NCI-H1105 (cell line): ENCODE data around the gene SORBS1.

Experiments
- DNase-seq: peaks from one replicate; lab custom pipeline; 2025; lab: John Stamatoyannopoulos, UW

SORBS1 gene

DNA sequence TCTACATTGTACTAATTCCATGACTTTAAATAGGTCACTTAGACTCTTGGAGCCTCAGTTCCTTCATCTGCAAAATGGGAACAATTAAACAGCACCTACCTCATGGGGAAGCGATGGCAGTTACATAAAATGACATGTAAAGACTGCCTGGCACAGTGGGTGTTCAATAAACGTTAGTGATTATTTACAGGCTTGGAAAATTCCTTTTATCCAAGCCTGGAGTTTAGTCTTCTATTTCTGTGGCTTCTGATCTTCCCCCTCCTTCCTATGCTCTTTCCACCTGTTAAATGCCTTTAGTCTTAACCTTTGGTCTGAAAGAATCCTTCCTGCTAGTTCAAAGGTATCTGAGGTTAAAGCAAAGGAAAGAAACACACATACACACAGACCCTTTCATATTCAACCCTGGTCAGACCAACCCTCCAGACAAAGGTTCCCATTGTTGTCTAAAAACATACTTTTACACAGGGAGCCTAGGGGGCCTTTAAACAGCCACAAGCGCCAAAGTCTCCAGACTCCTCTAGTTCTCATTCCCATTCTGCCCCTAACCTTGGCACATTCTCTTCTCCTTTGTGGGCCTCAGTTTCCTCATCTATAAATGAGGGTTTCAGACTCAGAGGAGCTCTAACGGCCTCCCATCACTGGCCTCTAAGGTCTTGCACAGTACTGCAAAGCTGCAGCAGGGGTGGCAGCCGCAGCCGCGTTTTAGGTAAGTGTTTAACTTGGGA, 21.4 kb downstream of the SORBS1 start:
- DNase-seq = no peak

DNA sequence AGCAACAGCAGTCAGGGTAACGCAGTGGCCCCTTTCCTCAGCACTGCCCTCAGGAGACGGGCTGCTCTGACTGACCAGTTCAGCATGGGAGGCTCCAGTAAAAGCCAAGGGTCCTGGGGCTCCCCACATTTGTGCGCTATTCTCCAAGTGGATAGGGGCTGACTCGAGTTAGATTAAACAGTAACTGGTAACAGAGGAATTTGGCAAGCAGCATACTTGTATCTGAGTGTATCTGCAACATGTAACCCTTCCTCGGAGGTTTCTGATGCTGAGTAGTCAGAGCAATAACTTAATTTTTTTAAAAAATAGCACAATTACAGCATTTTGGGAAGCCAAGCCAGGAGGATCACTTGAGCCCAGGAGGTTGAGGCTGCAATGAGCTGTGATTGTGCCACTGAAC, 22.8 kb downstream of the SORBS1 start:
- DNase-seq = no peak

DNA sequence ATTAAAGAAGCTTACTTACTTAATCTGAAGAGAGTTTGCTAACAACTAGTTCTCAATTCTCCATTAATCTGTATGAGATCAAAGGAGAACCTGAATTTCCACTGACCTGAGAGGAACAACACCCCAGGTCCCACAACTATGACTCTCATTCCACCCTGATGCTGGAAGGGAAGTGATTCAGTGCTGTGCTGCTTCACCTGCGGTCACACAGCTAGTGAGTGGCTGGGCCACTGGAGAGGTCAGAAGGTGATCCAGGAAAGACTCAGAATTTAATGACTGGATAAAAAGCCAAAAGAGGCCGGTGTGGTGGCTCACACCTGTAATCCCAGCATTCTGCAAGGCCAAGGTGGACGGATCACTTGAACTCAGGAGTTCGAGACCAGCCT, 23.6 kb downstream of the SORBS1 start:
- no peak for DNase-seq

DNA sequence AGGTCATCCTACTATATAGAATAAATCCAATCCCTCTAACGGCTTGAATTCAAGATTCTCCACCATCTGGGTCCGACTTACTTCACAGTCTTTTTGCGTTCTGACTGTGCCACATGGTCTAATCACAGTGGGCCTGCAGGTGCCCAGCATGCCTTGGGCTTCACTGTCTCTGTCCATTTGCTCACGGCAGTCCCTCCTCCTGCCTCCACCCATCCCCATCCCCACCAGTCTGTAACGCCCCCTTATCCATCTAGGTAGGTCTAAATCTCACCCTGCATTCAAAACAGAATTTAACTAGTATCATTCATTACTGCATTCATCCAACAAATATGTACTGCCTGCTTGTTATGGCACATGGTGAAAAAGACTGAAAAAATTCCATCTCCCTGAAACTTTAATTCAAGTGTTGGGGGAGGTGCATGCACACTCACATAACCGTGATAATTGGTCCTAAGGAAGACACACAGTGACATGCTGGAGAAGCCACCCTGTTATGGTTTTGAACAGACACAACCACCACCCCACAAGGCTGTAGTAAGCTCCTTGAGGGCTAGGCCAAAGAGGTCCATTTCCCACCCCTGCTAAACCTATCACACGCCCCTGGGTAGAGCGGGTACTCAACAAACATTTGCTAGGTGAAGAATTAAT, 24.2 kb downstream of the SORBS1 start:
- no peak for DNase-seq

DNA sequence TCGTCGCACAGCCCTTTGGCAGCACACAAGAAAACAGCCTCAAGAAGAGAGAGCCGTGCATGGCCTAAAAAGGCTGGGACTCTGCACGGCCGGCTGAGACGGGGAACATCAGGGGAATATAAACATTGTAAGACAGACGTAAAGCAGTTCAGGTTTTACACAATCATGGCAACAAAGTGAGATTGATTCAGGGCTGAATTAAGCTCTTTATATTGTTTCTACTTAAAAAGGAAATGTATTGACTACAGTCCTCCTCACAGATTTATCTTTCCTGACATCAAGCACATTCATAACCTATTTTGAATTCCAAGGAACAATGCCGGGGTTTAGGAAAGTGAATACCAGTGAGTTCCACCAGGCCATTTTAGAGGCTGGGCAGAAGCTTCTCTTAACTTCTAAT, 25.2 kb downstream of the SORBS1 start:
- DNase-seq = no peak

DNA sequence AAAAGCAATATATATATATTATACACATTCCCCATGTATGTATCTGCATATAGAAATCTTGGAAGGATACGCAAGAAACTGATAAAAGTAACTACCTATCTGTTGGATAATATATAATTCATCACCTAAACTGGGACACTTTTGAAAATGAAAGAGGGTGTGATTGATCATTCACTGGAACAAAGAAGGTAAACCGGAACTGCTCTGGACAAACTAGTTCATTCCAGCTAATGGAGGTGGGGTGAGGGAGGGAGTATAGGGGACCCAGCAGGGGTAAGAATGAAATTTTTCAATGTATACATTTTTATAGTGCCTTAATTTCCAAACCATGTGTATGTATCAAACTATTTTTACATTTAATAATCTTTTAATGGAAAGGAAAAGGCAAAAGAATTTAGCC, 25.6 kb downstream of the SORBS1 start:
- DNase-seq = no peak

DNA sequence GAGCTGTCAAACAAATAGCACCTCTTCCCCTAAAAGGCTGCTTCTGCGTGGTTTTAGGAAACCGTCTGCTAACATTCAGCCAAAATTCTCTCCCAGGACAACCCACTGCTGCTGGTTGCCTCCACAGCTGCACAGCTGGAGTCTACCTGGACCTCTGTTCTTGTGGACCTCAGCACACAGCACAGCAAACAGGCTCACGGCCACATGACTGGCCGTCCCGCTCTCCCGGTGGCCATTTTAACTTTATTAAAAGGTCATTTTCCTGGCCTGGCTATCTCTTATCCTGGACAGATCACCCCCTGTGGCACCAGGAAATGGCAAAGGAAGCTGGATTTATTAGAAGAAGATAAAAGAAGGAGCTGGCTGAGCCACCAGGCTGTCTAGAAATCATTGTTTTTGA, 27.6 kb downstream of the SORBS1 start:
- DNase-seq = no peak

DNA sequence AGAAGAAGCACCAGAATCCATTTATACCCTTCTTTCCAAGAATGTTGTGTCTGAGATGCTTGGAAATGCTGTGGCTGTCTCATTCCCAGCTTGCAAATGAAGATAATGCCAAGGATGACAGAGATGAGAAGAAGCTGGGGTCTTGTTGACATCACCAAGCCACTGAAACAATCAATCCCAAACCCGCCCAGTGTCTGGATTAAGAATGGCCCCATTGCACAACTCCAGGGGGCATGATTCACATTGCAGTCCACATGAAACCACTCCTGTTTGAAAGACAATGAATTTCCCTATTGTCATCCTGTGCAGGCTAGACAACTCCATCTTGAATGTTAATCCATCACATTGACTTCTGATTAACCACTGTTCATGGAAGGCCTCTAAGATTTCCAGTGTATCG, 28.6 kb downstream of the SORBS1 start:
- no peak for DNase-seq

DNA sequence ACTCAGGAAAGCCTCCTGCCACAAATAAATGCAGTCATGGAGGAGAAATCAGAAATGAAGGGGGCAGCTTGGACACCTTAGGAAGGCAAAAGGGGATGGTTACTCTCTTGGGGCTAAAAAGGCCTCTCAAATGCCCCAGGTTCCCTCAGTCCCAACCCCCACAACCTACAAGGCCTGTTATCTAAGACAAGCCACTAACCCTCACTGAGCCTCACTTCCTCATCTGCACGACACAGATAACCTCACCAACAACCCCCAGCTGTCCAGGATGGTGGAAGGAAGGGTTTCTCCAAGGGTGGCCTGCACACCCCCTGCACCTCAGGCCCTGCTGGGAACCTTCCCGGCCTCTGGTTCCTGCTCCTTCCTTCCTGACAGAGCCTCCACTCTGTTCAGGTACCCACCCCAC, 29.2 kb downstream of the SORBS1 start:
- no peak for DNase-seq

DNA sequence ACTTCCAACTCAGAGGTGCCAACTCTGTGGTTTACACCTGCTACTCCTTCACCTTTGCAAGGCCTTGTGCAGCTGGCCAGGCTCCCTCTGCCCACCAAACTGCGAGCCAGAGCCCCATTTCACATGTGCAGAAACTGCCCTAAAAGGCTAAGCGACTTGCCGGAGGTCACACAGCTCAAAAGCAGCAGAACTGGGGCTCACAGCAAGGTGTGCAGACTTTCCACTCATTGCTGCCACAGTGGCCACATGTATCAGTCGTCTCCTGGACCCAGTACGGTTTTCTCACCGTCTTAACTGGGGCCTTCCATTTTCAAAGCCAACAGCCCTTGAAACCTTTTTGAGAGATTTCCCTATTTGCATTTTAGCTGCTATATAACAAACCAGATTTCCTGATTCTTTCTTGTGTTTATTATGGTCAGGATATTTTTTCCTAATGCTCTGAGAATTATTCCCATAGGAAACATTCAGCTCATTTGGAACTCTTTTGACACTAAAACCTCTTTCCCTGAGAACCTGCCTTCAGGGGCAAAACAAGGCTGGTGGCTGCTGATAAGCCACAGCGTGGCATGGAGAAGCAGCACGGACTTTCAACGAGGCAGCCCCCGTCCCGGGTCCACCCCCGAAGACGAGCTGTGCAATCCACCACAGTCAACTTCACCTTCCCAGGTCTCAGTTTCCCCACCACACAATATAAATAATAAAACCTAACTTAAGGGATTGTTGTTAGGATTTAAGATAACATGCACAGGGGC, 29.9 kb downstream of the SORBS1 start:
- DNase-seq = no peak

DNA sequence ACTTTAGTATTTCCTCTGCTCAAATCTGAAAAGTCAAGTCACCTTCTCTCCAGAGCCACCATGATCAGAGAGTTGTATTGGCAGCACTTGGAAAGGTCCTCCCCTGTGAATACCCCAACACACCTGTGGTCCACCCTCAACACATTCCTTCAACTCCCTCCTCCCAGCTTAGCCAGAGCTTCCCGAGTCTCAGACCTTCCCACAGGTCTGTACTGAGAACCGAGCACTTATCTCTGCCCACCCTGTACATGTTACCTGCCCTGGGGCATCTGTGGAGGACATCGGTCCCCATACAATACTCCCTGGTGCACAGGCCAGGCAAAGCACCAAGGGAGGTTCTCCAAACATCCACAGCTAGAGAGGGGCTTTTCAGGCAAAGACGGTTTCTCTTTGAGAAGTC, 30.6 kb downstream of the SORBS1 start:
- DNase-seq = no peak

DNA sequence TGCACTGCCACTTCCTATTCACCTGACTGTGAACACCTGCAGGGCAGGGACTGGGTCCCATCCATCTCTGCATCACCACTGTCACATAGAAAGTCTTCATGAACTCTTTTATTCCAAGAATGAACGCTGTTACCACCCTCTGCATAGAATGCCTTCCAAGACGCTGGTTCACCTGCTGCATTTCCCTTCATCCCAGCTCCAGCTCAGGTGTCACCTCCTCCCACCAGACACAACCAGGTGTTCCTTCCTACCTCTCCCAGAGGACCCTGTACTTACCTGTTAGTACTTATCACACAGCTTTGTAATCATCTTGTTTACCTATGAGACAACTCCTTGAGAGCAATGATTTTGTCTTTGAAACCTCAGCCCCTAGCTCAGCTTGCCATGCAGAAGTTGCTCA, 31.1 kb downstream of the SORBS1 start:
- DNase-seq = no peak

DNA sequence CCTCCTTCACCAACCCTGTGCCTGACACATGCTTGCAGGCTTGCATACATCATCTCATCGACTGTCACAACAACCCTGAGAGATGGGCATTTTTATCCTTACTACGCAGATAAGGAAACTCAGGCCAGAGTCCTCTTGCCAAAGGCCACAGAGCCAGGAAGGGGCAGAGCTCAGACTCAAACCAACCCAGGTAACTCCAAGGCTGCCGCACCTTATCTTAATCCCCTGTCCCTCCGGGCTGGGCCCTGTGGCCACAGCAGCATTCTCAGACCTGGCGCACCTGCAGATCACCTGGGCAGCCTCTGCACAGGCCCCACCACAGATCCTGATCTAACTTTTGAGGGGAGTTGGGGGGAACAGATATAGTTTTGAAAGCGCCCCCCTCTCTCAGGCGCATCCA, 35.1 kb downstream of the SORBS1 start:
- no peak for DNase-seq

DNA sequence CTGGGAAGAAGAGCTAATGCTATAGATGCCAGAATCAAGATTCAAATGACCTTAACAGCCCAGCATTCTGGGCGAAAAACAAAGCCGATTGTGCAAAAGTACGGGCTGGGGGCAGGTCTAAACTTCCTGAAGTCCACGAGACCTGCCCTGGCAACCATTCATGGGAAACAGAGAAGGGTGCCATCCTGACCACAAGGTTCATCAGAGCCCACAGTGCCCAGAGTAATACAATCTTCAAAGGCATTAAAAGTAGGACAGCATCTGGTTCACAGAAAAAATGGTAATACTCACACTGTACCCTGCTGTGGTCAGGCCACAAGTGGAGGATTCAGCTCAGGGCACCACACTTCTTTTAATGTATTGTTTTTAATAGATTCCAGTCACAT, 36.1 kb downstream of the SORBS1 start:
- no peak for DNase-seq

DNA sequence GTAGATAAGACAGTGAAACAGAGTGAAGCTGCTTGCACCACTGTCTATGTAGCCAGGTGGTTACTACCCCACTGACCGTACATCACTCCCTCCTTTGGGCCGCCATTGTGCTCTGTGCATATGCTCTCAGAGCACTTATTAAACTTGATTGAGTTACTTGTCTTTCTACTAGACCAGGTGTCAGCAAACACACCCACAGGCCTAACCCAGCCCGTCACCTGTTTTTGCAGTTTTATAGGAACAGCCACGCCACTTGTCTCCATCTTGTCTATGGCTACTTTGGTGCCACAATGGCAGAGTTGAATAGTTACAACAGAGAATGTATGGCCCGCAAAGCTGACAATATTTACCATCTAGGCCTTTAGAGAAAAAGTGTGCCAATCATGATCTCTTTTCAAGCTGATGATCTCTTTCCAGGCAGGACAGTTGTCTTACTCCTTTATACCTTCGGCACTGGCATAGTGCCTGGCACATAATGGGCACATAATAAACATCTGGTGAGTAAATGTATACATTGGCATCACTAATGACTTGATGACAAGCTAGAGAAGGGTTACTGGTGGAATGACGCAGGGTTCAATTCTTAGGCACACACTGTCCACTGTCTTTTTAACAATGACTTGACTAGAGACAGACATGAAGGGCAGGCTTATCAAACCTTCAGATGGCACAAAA, 36.7 kb downstream of the SORBS1 start:
- no peak for DNase-seq

DNA sequence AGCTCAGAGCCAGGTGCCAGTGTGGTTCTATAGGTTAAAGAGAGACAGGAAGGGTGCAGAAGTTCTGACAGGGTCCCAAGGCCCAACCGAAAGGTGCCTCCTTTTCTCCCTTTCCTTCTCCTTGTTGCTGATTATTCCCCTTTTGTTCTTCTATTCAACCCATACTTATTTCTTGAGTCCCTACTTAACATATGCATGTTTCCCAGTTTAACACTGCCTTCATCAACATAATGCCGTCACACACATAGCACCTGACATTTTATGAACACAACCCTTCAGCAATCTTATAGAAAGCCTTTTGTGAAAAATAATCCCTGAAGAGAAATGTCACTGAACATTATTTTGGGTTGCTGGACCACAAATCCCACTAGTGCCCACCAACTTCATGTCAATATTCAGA, 39.1 kb downstream of the SORBS1 start:
- DNase-seq = no peak

DNA sequence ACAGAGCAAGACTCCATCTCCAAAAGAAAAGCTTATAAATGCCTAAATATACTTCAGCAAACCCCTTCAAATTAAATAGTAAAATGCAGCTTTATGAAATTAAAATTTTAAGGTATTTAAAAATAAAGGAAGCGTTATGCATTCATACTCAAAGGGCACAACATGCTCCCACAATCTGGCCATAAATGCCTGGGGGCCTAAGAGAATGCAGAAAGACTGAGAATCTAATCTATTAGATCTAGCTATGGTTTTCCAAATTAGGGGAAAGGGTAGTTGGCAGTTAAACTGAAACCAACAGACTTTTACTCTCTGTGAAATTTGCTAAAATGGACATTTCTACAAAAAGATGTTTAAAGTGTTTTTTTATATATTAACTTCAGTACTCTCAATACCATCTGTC, 40.6 kb downstream of the SORBS1 start:
- DNase-seq = no peak

DNA sequence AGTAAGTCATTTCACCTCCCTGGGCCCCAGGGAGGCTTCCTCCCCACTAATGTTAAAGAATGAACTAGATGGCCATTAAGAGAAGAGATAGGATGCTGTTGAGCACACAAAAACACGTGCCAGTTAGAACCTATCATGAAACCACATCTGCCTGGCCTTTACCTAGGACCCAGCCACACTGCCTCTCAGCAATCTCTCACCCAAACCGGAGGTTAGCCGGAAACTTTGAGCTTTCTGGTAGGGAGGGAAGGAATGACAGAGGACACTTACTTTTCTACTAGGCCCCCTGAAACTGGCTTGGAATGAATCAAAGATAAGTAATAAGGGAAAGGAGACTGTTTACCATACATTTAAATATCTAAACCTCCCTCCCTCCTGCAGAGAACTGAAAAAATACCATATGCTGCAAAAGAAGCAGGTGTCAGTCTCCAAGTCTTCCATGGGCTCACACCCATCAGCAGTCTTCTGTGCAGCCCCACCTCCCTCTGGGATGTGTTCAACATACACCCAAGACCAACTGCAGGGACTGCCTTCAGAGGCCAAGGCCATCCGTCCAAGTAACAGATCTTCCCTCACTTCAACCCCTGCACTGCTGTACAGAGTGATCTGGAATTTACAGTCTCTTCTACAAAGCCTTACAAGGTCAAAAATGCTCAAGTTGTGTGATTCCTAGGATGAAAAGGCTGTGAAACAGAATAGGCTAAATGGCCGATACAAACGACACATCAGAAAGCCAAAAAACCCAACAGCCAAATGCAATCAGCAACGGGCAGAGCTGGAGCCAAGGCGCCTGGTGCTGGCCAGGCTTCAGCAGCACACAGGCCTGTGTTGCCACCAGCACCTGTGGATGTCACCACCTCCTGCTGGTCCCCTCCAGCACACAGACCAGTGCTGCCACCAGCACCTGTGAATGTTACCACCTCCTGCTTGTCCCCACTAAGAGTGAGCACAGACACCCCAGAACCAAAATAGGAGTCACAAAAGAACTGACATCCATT, 42.4 kb downstream of the SORBS1 start:
- no peak for DNase-seq

DNA sequence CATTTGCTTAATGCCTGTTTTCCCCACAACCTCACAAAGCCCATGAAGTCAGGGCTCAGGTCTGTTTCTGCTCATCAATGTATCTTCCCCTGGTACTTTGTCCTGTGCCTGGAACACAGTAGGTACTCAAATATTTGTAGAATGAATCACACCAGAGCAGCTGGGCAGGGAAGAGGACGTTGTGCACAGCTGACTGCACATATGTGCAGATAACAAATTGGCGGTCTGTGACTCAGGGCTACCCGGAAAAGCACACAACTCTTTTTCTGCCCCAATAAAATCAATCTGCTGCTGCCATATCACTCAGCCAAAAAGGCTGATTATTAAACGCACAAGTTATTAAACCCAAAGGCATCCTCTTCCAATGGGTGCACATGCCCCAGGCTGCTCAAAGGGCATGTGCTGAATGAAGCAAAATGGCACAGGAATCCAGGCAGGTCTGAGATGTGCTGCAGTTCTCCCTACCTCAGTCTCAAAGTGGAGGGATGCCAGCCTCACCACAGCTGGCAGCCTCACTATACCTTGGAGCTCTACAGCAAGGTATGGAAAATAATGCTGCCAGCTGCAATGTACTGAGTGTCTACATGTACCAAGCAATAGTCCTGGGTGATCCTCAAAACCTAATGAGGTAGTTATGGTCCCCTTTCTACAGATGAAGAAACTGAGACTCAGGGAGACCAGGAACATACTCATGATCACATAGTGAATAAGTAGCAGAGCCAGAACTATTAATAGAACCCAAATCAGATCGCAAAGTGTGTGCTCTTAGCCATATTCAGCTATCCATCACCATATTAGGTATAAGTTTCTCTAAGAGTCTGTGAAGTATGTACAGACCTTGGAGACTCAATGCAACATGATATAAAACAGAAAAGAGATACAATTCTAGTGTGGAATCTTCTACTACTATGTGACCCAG, 43.4 kb downstream of the SORBS1 start:
- DNase-seq = no peak

DNA sequence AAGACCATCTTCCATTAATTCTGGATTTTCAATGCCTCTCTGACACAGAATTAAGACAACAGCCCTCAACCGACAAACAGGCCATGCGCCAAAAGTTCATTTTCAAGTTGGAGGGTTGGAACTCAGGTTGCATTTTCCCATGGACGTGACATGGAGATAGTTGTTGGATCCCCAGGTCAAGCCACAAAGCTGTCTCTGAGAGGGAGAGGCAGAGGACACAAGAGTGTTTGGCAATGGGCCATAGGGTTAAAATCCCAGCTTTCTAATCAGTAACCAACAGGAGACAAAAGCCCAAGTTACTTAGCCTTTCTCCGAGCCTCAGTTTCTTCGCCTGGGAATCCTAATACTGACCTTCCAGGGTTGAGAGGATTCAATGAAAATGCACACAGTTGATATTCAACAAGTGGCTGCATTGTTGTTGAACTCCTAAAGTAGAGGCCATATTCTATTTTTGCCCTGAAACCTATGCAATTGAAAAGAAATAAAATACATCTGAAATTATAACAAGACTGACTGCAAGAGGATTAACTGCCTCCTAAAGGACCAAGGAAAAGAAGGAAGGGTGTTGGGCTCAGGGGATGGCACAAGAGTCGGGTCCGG, 44.3 kb downstream of the SORBS1 start:
- no peak for DNase-seq
